Measurements from ENCODE around the gene ERC1.

DNA sequence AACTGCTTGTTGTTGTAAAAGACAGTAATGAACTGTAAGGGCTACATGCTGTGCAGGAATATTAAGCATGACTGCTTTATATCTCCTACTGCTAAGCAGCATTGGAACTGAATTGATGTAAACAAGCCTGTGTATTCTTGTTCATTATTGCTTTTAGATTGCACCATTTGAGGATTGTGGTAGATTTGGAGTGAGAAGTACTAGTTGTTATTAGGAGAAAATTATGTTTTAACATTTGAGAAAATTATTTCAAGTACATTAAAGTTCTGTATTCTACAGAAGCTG lies 212.7 kb downstream of the ERC1 start:
- TF ChIP-seq POLR2A (IDR thresholded peaks at IDR 0.05; ENCODE audit: low read depth, low read length), result no peak
- TF ChIP-seq POLR2AphosphoS5 (IDR thresholded peaks at IDR 0.05; ENCODE audit: low read depth, low read length), result no peak
- TF ChIP-seq PAX5 (IDR thresholded peaks at IDR 0.05; ENCODE audit: insufficient read depth, low read length, severe bottlenecking), result no peak
- TF ChIP-seq TAF1 (IDR thresholded peaks at IDR 0.05; ENCODE audit: low read depth, low read length), result no peak
